Stimulated activated CD8-positive, alpha-beta memory T cell treated with anti-CD3 and anti-CD28 coated beads, Interleukin-7, amount 100 ng/mL, for 24 hours (primary cell): ENCODE data around the gene KCNIP4.

Experiments used
- DNase-seq: peaks from one replicate; pipeline ENCODE4 v3.0.0-alpha.2; 2020; ENCODE audit warnings: low read depth

The KCNIP4 gene

GRCh38 chr4:21555083-21555482 lies 393.5 kb downstream of the KCNIP4 start:
- no peak for DNase-seq

- no peak for DNase-seq
Measured at GRCh38 chr4:21554500-21554899, 394.1 kb downstream of the KCNIP4 start.

- DNase-seq, result no peak
Measured at GRCh38 chr4:21554066-21554465, 394.5 kb downstream of the KCNIP4 start.

- DNase-seq, result no peak
Measured at GRCh38 chr4:21552455-21552854, 396.1 kb downstream of the KCNIP4 start.

- no peak for DNase-seq
Measured at GRCh38 chr4:21544955-21545354, 403.6 kb downstream of the KCNIP4 start.

GRCh38 chr4:21544415-21544814 lies 404.2 kb downstream of the KCNIP4 start:
- no peak for DNase-seq

GRCh38 chr4:21543514-21543913 lies 405.1 kb downstream of the KCNIP4 start:
- no peak for DNase-seq

GRCh38 chr4:21535898-21536297 lies 412.7 kb downstream of the KCNIP4 start:
- DNase-seq, result no peak

GRCh38 chr4:21531048-21531447 lies 417.5 kb downstream of the KCNIP4 start:
- no peak for DNase-seq

GRCh38 chr4:21529214-21529613 lies 419.4 kb downstream of the KCNIP4 start:
- DNase-seq, result no peak

GRCh38 chr4:21522296-21522695 lies 426.3 kb downstream of the KCNIP4 start:
- no peak for DNase-seq

- DNase-seq, result no peak
Measured at GRCh38 chr4:21517126-21517859, 431.3 kb downstream of the KCNIP4 start.

GRCh38 chr4:21514022-21514694 lies 434.4 kb downstream of the KCNIP4 start:
- DNase-seq, result no peak

GRCh38 chr4:21512353-21512752 lies 436.2 kb downstream of the KCNIP4 start:
- no peak for DNase-seq

- no peak for DNase-seq
Measured at GRCh38 chr4:21507439-21507838, 441.1 kb downstream of the KCNIP4 start.

GRCh38 chr4:21490682-21491081 lies 457.9 kb downstream of the KCNIP4 start:
- no peak for DNase-seq

- no peak for DNase-seq
Measured at GRCh38 chr4:21476757-21477156, 471.8 kb downstream of the KCNIP4 start.

- DNase-seq, result no peak
Measured at GRCh38 chr4:21474195-21474594, 474.4 kb downstream of the KCNIP4 start.

GRCh38 chr4:21470535-21470934 lies 478.0 kb downstream of the KCNIP4 start:
- no peak for DNase-seq

- DNase-seq, result no peak
Measured at GRCh38 chr4:21469438-21470300, 478.9 kb downstream of the KCNIP4 start.

GRCh38 chr4:21467551-21467950 lies 481.0 kb downstream of the KCNIP4 start:
- no peak for DNase-seq

GRCh38 chr4:21457086-21457840 lies 491.3 kb downstream of the KCNIP4 start:
- no peak for DNase-seq
